GM20000 (cell line): ENCODE data around the gene C10orf143.
"Not testable (repeated sequence)": the region's sequence is repeated elsewhere in the genome, so short reads cannot be mapped to it uniquely, and the experiment has no call there.

Experiments
- DNase-seq: peaks from one replicate; pipeline ENCODE4 v3.0.0; 2012; ENCODE audit warnings: low spot score
- CTCF ChIP-seq: IDR thresholded peaks from 2 replicates; pipeline ENCODE4 v1.5.1; 2012; ENCODE audit warnings: mild to moderate bottlenecking, control low read depth; ENCODE audit errors: extremely low read depth, missing control alignments

C10orf143 gene

GRCh38 chr10:130128062-130128781, 17.6 kb upstream of the C10orf143 start:
- no peak for TF ChIP-seq CTCF
- no peak for DNase-seq

- DNase-seq = peak; percentile 84
- TF ChIP-seq CTCF = peak; percentile 82
Measured at GRCh38 chr10:130127364-130128061, 16.9 kb upstream of the C10orf143 start.

- TF ChIP-seq CTCF = no peak
- DNase-seq = no peak
Measured at GRCh38 chr10:130121486-130122079, 11.0 kb upstream of the C10orf143 start.

GRCh38 chr10:130117535-130117934, 6.9 kb upstream of the C10orf143 start:
- DNase-seq = not testable (repeated sequence)

- not testable (repeated sequence) for DNase-seq
Measured at GRCh38 chr10:130116942-130117341, 6.3 kb upstream of the C10orf143 start.

- no peak for TF ChIP-seq CTCF
- DNase-seq = no peak
Measured at GRCh38 chr10:130112821-130113220, 2.2 kb upstream of the C10orf143 start.

- no peak for TF ChIP-seq CTCF
- DNase-seq = no peak
Measured at GRCh38 chr10:130111852-130112180, 1.2 kb upstream of the C10orf143 start.

- DNase-seq = peak; percentile 92
- no peak for TF ChIP-seq CTCF
Measured at GRCh38 chr10:130111113-130111851, 652 bp upstream of the C10orf143 start.
